Lower lobe of right lung (tissue), 2 donors: ENCODE data around the gene MAPKAPK2. TPM values are rescaled to one million over a fixed set of nuclear protein-coding genes. Genes with fewer than 3 reads are reported as not detected.

ENCODE experiments used
- ATAC-seq, 2 donors: fragments of 200-7000 bp; cut with Tn5 transposase; one replicate each; pipeline ENCODE4 v1.9.1; 2020 to 2022; ENCODE audit warnings: mild to moderate bottlenecking in 2 of 2, moderate library complexity in 2 of 2
- DNase-seq: peaks from one replicate; pipeline ENCODE4 v3.0.0-alpha.2; 2020
- H3K27ac ChIP-seq: fragments of 200-600 bp; one replicate; pipeline ENCODE4 v1.8.0; 2022
- H3K27me3 ChIP-seq: fragments of 200-600 bp; one replicate; pipeline ENCODE4 v1.8.0; 2022; ENCODE audit warnings: low read depth
- H3K36me3 ChIP-seq: fragments of 200-600 bp; one replicate; pipeline ENCODE4 v1.8.0; 2022; ENCODE audit warnings: mild to moderate bottlenecking
- H3K4me1 ChIP-seq: fragments of 200-600 bp; one replicate; pipeline ENCODE4 v1.8.0; 2022
- H3K4me3 ChIP-seq: fragments of 200-600 bp; one replicate; pipeline ENCODE4 v1.8.0; 2022; ENCODE audit warnings: mild to moderate bottlenecking
- H3K9me3 ChIP-seq: fragments of 200-600 bp; one replicate; pipeline ENCODE4 v1.8.0; 2022
- intact Hi-C: fragments of 100-400 bp; cut with DNase I; formaldehyde crosslinking; loops from one replicate; pipeline ENCODE4 v1.11.0; 2022
- total RNA-seq: library from RNA; stranded (reverse); fragmentation: NEBNext Ultra II Directional; extraction: Animal tissue kit (Norgen Biotek cat#: 25700); gene quantifications from one replicate; pipeline ENCODE4 v1.2.1, GENCODE V29; 2021
- TF ChIP-seq, protein P1 (sequence below): fragments of 200-600 bp; IDR thresholded peaks from one replicate; pipeline ENCODE4 v1.8.0; 2022; ENCODE audit warnings: antibody characterized with exemption, mild to moderate bottlenecking
- donor health status: DM: no; HTN: yes; CAD: no; lungs with severe emphysema.

MAPKAPK2 gene
- total RNA-seq, 1 donor from 2014 or later, result 87.0 TPM

DNA sequence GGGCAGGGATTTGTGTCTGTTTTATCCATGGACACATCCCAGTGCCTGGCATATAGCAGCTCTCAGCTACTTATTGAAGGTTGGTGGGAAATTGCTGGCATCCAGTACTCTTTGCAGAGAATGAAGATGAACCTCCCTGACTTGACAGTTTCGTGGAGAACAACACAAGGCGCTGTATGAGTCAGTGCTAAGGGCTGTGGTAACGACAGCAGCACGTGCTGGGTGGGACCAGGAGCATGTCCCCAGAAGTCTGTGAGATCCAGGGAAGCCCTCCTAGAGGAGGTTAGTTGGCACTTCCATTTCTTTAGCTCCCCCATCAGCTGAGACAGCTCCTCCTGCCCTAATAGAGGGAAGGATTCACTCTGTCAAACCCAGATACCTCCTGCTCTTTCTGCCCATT is 60.0 kb downstream of the MAPKAPK2 start:
- no peaks in the 10 kb centered on the region for H3K27me3 ChIP-seq
- H3K9me3 ChIP-seq, result no peaks in the 10 kb centered on the region
- ATAC-seq (peak in 1 of 2 donors; percentile 27), DNase-seq (no peak)
- H3K4me1 ChIP-seq, result peaks cover 4% of the 10 kb centered on the region
- intact Hi-C loops, result no loop called here
- H3K27ac ChIP-seq, result no peak overlapping the region
- no peak overlapping the region for H3K4me3 ChIP-seq
- TF ChIP-seq, protein P1, sequence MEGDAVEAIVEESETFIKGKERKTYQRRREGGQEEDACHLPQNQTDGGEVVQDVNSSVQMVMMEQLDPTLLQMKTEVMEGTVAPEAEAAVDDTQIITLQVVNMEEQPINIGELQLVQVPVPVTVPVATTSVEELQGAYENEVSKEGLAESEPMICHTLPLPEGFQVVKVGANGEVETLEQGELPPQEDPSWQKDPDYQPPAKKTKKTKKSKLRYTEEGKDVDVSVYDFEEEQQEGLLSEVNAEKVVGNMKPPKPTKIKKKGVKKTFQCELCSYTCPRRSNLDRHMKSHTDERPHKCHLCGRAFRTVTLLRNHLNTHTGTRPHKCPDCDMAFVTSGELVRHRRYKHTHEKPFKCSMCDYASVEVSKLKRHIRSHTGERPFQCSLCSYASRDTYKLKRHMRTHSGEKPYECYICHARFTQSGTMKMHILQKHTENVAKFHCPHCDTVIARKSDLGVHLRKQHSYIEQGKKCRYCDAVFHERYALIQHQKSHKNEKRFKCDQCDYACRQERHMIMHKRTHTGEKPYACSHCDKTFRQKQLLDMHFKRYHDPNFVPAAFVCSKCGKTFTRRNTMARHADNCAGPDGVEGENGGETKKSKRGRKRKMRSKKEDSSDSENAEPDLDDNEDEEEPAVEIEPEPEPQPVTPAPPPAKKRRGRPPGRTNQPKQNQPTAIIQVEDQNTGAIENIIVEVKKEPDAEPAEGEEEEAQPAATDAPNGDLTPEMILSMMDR, result no peak
- no peaks in the 10 kb centered on the region for H3K36me3 ChIP-seq

DNA sequence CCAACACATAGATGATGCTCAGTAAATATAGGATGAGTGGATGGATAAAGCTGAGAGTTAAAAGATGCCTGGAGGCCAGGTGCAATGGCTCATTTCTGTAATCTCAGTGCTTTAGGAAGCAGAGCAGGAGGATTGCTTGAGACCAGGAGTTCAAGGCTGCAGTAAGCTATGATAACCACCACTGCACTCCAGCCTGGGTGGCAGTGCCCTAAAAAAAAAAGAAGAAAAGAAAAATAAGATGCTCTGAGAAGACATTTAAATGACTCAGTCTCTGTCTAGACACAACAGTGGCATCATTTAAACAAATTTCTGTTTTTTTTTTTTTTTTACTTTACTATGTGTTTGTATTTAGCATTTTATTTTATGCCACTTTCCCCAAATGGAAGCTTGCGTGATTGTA is 60.6 kb downstream of the MAPKAPK2 start:
- no peak for ATAC-seq
- TF ChIP-seq, protein P1, result no peak
- H3K27me3 ChIP-seq, result no peaks in the 10 kb centered on the region
- intact Hi-C loops, result no loop called here
- H3K36me3 ChIP-seq, result no peaks in the 10 kb centered on the region
- DNase-seq, result no peak
- no peak overlapping the region for H3K4me3 ChIP-seq
- no peaks in the 10 kb centered on the region for H3K9me3 ChIP-seq
- no peaks in the 10 kb centered on the region for H3K4me1 ChIP-seq
- H3K27ac ChIP-seq, result no peak overlapping the region

DNA sequence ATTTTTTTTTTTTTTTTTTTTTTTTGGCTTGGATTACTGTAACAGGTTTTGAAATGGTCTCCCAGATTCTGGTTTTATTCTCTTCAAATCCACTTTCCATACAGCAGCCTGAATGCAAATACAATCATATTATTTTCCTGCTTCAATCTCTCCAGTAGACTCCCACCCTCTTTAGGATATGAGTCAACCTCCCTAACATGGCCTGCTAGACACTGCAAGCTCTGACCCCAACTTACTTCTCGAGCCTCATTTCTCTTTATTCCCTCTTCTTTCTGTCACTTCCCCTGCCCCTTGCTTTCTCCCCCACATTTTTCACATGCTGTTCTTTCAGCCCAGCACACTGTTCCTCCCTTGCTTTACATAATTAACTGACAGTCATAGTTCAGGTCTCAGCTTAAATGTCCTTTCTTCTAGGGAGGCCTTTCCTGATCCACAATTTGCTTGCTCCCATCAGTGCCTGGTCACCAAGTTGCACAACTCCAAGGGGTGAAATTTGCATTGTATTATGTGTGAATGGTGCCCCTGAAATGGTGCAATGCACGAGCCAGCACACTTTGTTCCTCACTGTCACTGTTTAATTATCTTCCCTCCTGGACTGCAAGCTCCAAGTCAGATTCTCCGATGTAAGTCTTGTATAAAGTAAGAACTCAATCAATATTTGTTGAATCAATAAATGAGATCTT is 63.8 kb downstream of the MAPKAPK2 start:
- TF ChIP-seq, protein P1, result no peak
- DNase-seq (no peak), ATAC-seq (no peak)
- no peaks in the 10 kb centered on the region for H3K27me3 ChIP-seq
- intact Hi-C loops, result no loop called here
- H3K4me3 ChIP-seq, result no peak overlapping the region
- no peak overlapping the region for H3K27ac ChIP-seq
- no peaks in the 10 kb centered on the region for H3K9me3 ChIP-seq
- no peaks in the 10 kb centered on the region for H3K4me1 ChIP-seq
- no peaks in the 10 kb centered on the region for H3K36me3 ChIP-seq

DNA sequence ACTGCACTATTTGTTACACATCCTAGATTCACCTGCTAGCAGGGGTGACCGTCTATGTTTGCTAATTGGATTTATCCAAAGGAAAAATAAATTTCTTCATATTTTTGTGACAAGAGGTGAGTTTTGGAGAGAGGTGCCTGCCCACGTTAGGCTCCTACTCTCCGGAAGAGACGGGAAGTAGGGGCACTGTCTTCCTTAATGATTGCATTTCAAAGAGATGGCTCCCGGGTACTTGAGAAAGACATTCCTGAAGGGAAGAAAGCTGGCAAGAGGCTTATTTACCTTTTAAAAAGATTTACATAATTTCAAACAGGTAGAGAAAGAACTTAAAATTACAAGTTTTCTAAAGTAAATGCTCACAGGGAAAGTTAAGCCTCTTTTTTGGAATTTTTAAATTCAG is 67.2 kb downstream of the MAPKAPK2 start:
- intact Hi-C loops, result no loop called here
- H3K9me3 ChIP-seq, result no peaks in the 10 kb centered on the region
- H3K36me3 ChIP-seq, result no peaks in the 10 kb centered on the region
- no peaks in the 10 kb centered on the region for H3K4me1 ChIP-seq
- no peak overlapping the region for H3K4me3 ChIP-seq
- no peaks in the 10 kb centered on the region for H3K27me3 ChIP-seq
- no peak overlapping the region for H3K27ac ChIP-seq
- DNase-seq, result no peak
- ATAC-seq, result no peak
- TF ChIP-seq, protein P1, result no peak

DNA sequence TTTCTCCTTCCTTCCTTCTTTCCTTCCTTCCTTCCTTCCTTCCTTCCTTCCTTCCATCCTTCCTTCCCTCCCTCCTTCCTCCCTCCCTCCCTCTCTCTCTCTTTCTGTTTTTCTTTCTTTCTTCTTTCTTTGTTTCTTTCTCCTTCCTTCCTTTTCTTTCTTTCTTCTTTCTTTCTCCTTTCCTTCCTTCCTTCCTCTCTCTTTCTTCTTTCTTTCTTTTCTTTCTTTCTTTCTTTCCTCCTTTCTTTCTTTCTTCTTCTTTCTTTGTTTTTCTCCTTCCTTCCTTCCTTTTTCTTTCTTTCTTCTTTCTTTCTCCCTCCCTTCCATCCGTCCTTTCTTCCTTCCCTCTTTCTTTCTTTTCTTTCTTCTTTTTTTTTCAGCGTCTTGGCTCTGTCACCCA is 67.8 kb downstream of the MAPKAPK2 start:
- TF ChIP-seq, protein P1, result no peak
- no peaks in the 10 kb centered on the region for H3K27me3 ChIP-seq
- H3K9me3 ChIP-seq, result no peaks in the 10 kb centered on the region
- no peaks in the 10 kb centered on the region for H3K4me1 ChIP-seq
- DNase-seq (no peak), ATAC-seq (no peak)
- no peak overlapping the region for H3K27ac ChIP-seq
- H3K4me3 ChIP-seq, result no peak overlapping the region
- intact Hi-C loops, result no loop called here
- H3K36me3 ChIP-seq, result no peaks in the 10 kb centered on the region
